Measurements from ENCODE around the gene IER5.
A peak's percentile ranks its signal among the peaks of the same experiment; 100 is the strongest.

The IER5 gene

GRCh38 chr1:181135437-181135731 lies 46.9 kb downstream of the IER5 start:
- ATAC-seq = no peak

- no peak for ATAC-seq
Measured at GRCh38 chr1:181135815-181136737, 47.6 kb downstream of the IER5 start.

GRCh38 chr1:181136738-181137122 lies 48.2 kb downstream of the IER5 start:
- ATAC-seq = no peak

GRCh38 chr1:181137217-181137743 lies 48.8 kb downstream of the IER5 start:
- ATAC-seq = no peak

GRCh38 chr1:181139631-181140061 lies 51.1 kb downstream of the IER5 start:
- no peak for ATAC-seq

GRCh38 chr1:181140398-181140797 lies 51.9 kb downstream of the IER5 start:
- ATAC-seq = peak; percentile 27 to 36

GRCh38 chr1:181140891-181141290 lies 52.4 kb downstream of the IER5 start:
- no peak for ATAC-seq

GRCh38 chr1:181141431-181141910 lies 53.0 kb downstream of the IER5 start:
- ATAC-seq = peak; percentile 72 to 77
